ENCODE results near the gene COTL1.

DNA sequence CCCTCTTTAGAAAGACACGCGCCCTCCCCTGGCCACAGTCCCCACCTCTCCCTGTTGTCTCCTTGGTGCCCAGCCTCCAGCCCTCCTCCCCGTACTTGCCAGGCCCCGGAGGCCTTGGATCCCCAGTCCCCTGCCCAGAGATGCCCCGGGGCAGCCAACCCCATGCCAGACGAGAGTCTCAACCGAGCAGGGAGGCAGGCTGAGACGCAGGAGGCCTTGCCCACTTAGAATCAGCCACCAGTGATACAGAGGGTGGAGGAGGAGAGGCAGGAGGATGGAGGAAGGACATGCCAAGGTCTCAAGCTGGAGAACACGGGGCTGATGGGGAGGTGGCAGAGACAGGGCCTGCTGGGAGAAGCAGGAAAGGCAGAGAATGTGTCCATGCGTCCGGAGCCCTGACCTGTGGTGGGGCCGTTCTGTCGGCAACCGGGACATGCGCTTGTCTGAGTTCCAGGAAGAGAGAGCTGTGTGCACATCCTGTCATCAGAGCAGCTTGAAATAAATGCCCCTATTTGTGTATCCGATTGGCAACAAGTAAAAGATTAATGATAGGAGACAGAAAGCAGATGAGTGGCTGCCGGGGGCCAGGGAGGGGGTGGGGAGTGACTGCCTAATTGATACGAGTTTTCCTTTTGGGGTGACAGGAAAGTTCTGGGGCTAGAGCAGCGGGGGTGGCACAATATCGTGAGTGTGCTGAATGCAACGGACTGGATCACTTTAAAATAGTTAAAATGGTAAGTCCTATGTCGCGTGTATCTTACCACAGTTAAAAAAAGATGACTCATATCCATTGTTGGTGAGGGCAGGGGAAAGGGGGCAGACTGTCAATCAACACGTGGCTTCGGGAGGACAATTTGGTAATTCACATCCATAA, 68.7 kb downstream of the COTL1 start:
- TF ChIP-seq, protein P1, sequence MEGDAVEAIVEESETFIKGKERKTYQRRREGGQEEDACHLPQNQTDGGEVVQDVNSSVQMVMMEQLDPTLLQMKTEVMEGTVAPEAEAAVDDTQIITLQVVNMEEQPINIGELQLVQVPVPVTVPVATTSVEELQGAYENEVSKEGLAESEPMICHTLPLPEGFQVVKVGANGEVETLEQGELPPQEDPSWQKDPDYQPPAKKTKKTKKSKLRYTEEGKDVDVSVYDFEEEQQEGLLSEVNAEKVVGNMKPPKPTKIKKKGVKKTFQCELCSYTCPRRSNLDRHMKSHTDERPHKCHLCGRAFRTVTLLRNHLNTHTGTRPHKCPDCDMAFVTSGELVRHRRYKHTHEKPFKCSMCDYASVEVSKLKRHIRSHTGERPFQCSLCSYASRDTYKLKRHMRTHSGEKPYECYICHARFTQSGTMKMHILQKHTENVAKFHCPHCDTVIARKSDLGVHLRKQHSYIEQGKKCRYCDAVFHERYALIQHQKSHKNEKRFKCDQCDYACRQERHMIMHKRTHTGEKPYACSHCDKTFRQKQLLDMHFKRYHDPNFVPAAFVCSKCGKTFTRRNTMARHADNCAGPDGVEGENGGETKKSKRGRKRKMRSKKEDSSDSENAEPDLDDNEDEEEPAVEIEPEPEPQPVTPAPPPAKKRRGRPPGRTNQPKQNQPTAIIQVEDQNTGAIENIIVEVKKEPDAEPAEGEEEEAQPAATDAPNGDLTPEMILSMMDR (IDR thresholded peaks at IDR 0.05; ENCODE audit: insufficient read depth, low read depth, low read length) = no peak
- TF ChIP-seq EZH2 (IDR thresholded peaks at IDR 0.05; ENCODE audit: insufficient read depth, low read length) = no peak

All from astrocyte (in vitro differentiated cells and primary cell).